ENCODE data around the gene ATXN7L1. TPM values are rescaled to one million over a fixed set of nuclear protein-coding genes. Genes with fewer than 3 reads are reported as not detected.

Gene ATXN7L1
- total and polyA plus RNA-seq, 2 of the 13 experiments (the other 11 are each of a cell fraction or from before 2014, with no cell fraction given) = 4.1 to 7.8 TPM

DNA sequence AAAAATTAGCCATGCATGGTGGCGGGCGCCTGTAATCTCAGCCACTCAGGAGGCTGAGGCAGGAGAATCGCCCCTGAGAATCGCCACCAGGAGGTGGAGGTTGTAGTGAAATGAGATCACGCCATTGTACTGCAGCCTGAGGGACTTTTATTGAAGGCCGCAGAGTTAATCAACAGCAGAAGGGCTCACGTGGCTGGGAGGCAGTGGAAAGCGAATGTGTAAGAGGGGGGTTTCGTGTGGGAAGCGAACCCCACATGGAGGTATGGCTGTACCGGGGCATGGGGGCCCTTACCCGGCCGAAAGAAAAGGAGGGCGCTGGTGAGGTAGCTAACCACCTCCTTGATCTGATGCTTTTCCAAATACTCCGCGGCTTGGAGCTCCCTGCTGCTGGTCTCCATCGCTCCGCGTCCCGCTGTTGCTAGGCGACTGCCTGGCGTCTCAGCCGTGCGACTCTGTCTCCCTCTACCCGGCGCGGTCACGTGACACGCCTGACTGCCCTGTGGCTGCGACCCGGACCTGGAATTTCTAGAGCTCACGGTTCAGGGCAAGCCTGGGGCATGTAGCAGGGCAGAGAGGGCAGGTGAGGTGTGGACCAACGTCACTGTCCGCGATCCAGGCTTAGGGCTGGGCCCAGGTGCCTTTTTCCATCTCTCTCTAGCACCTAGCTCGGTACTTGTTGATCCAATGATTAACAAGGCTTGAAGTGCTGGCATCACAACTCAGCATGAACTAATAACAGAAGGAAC, 295.2 kb downstream of the ATXN7L1 start, which contains the start of gene EFCAB10 (continued):
- TF ChIP-seq, protein P1, sequence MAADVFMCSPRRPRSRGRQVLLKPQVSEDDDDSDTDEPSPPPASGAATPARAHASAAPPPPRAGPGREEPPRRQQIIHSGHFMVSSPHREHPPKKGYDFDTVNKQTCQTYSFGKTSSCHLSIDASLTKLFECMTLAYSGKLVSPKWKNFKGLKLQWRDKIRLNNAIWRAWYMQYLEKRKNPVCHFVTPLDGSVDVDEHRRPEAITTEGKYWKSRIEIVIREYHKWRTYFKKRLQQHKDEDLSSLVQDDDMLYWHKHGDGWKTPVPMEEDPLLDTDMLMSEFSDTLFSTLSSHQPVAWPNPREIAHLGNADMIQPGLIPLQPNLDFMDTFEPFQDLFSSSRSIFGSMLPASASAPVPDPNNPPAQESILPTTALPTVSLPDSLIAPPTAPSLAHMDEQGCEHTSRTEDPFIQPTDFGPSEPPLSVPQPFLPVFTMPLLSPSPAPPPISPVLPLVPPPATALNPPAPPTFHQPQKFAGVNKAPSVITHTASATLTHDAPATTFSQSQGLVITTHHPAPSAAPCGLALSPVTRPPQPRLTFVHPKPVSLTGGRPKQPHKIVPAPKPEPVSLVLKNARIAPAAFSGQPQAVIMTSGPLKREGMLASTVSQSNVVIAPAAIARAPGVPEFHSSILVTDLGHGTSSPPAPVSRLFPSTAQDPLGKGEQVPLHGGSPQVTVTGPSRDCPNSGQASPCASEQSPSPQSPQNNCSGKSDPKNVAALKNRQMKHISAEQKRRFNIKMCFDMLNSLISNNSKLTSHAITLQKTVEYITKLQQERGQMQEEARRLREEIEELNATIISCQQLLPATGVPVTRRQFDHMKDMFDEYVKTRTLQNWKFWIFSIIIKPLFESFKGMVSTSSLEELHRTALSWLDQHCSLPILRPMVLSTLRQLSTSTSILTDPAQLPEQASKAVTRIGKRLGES (CRISPR knock-in tag; IDR thresholded peaks at IDR 0.05; ENCODE audit: borderline replicate concordance) = no peak
- TF ChIP-seq DR1 (CRISPR knock-in tag; IDR thresholded peaks at IDR 0.05) (no peak), IRF2 (CRISPR knock-in tag; IDR thresholded peaks at IDR 0.05) (0 out of 2 replicates have a peak, but pooled peaks have one; percentile 15), THAP11 (CRISPR knock-in tag; IDR thresholded peaks at IDR 0.05) (no peak), MATR3 (CRISPR knock-in tag; IDR thresholded peaks at IDR 0.05) (no peak), ATM (IDR thresholded peaks at IDR 0.05; ENCODE audit: borderline replicate concordance) (no peak), SP1 (IDR thresholded peaks at IDR 0.05) (no peak), SP1 (CRISPR knock-in tag; IDR thresholded peaks at IDR 0.05) (no peak; the same call in 1 of the 2 replicates), GLI4 (CRISPR knock-in tag; IDR thresholded peaks at IDR 0.05; ENCODE audit: borderline replicate concordance) (no peak), RARG (CRISPR knock-in tag; IDR thresholded peaks at IDR 0.05; ENCODE audit: low read depth) (no peak), SNAI1 (CRISPR knock-in tag; IDR thresholded peaks at IDR 0.05; ENCODE audit: borderline replicate concordance) (no peak), ZNF441 (CRISPR knock-in tag; IDR thresholded peaks at IDR 0.05; ENCODE audit: borderline replicate concordance) (no peak), KDM1A (CRISPR knock-in tag; IDR thresholded peaks at IDR 0.05) (no peak)
- TF ChIP-seq, protein P2, sequence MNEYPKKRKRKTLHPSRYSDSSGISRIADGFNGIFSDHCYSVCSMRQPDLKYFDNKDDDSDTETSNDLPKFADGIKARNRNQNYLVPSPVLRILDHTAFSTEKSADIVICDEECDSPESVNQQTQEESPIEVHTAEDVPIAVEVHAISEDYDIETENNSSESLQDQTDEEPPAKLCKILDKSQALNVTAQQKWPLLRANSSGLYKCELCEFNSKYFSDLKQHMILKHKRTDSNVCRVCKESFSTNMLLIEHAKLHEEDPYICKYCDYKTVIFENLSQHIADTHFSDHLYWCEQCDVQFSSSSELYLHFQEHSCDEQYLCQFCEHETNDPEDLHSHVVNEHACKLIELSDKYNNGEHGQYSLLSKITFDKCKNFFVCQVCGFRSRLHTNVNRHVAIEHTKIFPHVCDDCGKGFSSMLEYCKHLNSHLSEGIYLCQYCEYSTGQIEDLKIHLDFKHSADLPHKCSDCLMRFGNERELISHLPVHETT (CRISPR knock-in tag; conservative IDR thresholded peaks at IDR 0.05) = no peak
- TF ChIP-seq, protein P3, sequence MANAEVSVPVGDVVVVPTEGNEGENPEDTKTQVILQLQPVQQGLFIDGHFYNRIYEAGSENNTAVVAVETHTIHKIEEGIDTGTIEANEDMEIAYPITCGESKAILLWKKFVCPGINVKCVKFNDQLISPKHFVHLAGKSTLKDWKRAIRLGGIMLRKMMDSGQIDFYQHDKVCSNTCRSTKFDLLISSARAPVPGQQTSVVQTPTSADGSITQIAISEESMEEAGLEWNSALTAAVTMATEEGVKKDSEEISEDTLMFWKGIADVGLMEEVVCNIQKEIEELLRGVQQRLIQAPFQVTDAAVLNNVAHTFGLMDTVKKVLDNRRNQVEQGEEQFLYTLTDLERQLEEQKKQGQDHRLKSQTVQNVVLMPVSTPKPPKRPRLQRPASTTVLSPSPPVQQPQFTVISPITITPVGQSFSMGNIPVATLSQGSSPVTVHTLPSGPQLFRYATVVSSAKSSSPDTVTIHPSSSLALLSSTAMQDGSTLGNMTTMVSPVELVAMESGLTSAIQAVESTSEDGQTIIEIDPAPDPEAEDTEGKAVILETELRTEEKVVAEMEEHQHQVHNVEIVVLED (CRISPR knock-in tag; IDR thresholded peaks at IDR 0.05; ENCODE audit: borderline replicate concordance) = peak; percentile 39; the same call in 1 of the 2 replicates
- TF ChIP-seq, protein P4, sequence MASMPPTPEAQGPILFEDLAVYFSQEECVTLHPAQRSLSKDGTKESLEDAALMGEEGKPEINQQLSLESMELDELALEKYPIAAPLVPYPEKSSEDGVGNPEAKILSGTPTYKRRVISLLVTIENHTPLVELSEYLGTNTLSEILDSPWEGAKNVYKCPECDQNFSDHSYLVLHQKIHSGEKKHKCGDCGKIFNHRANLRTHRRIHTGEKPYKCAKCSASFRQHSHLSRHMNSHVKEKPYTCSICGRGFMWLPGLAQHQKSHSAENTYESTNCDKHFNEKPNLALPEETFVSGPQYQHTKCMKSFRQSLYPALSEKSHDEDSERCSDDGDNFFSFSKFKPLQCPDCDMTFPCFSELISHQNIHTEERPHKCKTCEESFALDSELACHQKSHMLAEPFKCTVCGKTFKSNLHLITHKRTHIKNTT (CRISPR knock-in tag; IDR thresholded peaks at IDR 0.05) = no peak
- TF ChIP-seq, protein P5, sequence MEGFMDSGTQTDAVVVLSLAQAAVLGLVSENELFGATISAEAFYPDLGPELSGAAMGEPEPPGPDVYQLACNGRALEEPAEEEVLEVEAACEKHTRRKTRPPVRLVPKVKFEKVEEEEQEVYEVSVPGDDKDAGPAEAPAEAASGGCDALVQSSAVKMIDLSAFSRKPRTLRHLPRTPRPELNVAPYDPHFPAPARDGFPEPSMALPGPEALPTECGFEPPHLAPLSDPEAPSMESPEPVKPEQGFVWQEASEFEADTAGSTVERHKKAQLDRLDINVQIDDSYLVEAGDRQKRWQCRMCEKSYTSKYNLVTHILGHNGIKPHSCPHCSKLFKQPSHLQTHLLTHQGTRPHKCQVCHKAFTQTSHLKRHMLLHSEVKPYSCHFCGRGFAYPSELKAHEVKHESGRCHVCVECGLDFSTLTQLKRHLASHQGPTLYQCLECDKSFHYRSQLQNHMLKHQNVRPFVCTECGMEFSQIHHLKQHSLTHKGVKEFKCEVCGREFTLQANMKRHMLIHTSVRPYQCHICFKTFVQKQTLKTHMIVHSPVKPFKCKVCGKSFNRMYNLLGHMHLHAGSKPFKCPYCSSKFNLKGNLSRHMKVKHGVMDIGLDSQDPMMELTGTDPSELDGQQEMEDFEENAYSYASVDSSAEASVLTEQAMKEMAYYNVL (CRISPR knock-in tag; IDR thresholded peaks at IDR 0.05; ENCODE audit: borderline replicate concordance) = no peak
- TF ChIP-seq, protein P6, sequence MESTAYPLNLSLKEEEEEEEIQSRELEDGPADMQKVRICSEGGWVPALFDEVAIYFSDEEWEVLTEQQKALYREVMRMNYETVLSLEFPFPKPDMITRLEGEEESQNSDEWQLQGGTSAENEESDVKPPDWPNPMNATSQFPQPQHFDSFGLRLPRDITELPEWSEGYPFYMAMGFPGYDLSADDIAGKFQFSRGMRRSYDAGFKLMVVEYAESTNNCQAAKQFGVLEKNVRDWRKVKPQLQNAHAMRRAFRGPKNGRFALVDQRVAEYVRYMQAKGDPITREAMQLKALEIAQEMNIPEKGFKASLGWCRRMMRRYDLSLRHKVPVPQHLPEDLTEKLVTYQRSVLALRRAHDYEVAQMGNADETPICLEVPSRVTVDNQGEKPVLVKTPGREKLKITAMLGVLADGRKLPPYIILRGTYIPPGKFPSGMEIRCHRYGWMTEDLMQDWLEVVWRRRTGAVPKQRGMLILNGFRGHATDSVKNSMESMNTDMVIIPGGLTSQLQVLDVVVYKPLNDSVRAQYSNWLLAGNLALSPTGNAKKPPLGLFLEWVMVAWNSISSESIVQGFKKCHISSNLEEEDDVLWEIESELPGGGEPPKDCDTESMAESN (CRISPR knock-in tag; conservative IDR thresholded peaks at IDR 0.05) = no peak
